MCF 10A (cell line): ENCODE measurements around the gene RASGEF1C. TPM values are rescaled to one million over a fixed set of nuclear protein-coding genes. Genes with fewer than 3 reads are reported as not detected.

Source experiments
- BruUV-seq: library from RNA; stranded (reverse); fragments of 400-500 nt; replicated peaks from 2 replicates; lab custom pipeline; 2021; lab: Mats Ljungman, UMichigan
- CTCF ChIA-PET: fragments of 300-600 bp; sonication (Branson Sonifier 250); formaldehyde crosslinking; extraction: SDS; loops from one replicate; lab custom pipeline; 2021; ENCODE audit warnings: antibody characterized with exemption, inconsistent platforms; lab: Yijun Ruan, JAX
- POLR2A ChIA-PET: fragments of 300-600, 350-650 bp; sonication (Branson Sonifier 250); formaldehyde crosslinking; extraction: SDS; loops from one replicate; lab custom pipeline; 2020; ENCODE audit warnings: antibody characterized with exemption, inconsistent platforms; lab: Yijun Ruan, JAX
- DNase-seq: peaks from one replicate; pipeline ENCODE4 v3.0.0-alpha.2; 2018; ENCODE audit not compliant: unreplicated experiment
- H3K27ac Mint-ChIP-seq: one replicate; pipeline ENCODE4 v1.8.0; 2022; ENCODE audit warnings: mild to moderate bottlenecking, low read depth, mixed read lengths; ENCODE audit not compliant: unreplicated experiment
- H3K27me3 Mint-ChIP-seq: one replicate; pipeline ENCODE4 v1.8.0; 2022; ENCODE audit warnings: mixed read lengths; ENCODE audit not compliant: insufficient read depth, unreplicated experiment
- H3K36me3 Mint-ChIP-seq: one replicate; pipeline ENCODE4 v1.8.0; 2022; ENCODE audit warnings: mild to moderate bottlenecking, moderate library complexity, mixed read lengths; ENCODE audit not compliant: insufficient read depth, unreplicated experiment
- H3K4me1 Mint-ChIP-seq: one replicate; pipeline ENCODE4 v1.8.0; 2022; ENCODE audit warnings: mixed read lengths; ENCODE audit not compliant: insufficient read depth, unreplicated experiment
- H3K4me3 Mint-ChIP-seq: one replicate; pipeline ENCODE4 v1.8.0; 2022; ENCODE audit warnings: mild to moderate bottlenecking, moderate library complexity, mixed read lengths; ENCODE audit not compliant: unreplicated experiment
- H3K9me3 Mint-ChIP-seq: one replicate; pipeline ENCODE4 v1.8.0; 2022; ENCODE audit warnings: mixed read lengths; ENCODE audit not compliant: unreplicated experiment
- intact Hi-C: fragments of 100-400 bp; cut with micrococcal nuclease; formaldehyde crosslinking; loops from 2 replicates; pipeline ENCODE4 v1.14.1; 2022
- total RNA-seq: library from RNA; stranded (reverse); gene quantifications from 2 replicates; pipeline ENCODE4 v1.2.3, GENCODE V29; 2022
- TF ChIP-seq, protein P1 (sequence below): fragments of 200-600 bp; IDR thresholded peaks from one replicate; pipeline ENCODE4 v1.8.0; 2022; ENCODE audit warnings: antibody characterized with exemption, mild to moderate bottlenecking; ENCODE audit not compliant: unreplicated experiment

The RASGEF1C gene
- total RNA-seq, 1 experiment from 2014 or later: not detected

- DNase-seq: no peak
- H3K27ac Mint-ChIP-seq: no peak overlapping the region
- no peaks in the 10 kb centered on the region for H3K36me3 Mint-ChIP-seq
- H3K9me3 Mint-ChIP-seq: peaks cover 15% of the 10 kb centered on the region
- TF ChIP-seq, protein P1, sequence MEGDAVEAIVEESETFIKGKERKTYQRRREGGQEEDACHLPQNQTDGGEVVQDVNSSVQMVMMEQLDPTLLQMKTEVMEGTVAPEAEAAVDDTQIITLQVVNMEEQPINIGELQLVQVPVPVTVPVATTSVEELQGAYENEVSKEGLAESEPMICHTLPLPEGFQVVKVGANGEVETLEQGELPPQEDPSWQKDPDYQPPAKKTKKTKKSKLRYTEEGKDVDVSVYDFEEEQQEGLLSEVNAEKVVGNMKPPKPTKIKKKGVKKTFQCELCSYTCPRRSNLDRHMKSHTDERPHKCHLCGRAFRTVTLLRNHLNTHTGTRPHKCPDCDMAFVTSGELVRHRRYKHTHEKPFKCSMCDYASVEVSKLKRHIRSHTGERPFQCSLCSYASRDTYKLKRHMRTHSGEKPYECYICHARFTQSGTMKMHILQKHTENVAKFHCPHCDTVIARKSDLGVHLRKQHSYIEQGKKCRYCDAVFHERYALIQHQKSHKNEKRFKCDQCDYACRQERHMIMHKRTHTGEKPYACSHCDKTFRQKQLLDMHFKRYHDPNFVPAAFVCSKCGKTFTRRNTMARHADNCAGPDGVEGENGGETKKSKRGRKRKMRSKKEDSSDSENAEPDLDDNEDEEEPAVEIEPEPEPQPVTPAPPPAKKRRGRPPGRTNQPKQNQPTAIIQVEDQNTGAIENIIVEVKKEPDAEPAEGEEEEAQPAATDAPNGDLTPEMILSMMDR: no peak
- H3K4me1 Mint-ChIP-seq: no peaks in the 10 kb centered on the region
- CTCF ChIA-PET: interaction anchor here (0.5 to 1.2 kb wide), 2 partner anchors 24 to 635 kb away, joined by 3 to 4 read pairs; no protein-coding TSS in a partner anchor
- POLR2A ChIA-PET: interaction anchor here (0.9 kb wide), 1 partner anchor 23 kb away, joined by 3 read pairs; no protein-coding TSS in a partner anchor
- no TSS peak for BruUV-seq
- no peak overlapping the region for H3K4me3 Mint-ChIP-seq
- no peaks in the 10 kb centered on the region for H3K27me3 Mint-ChIP-seq
- intact Hi-C loops: no loop called here
These were observed 106.4 kb downstream of the RASGEF1C start for GRCh38 chr5:180102636-180103035.

- ChIA-PET POLR2A (interaction anchor here (0.8 kb wide), 1 partner anchor 58 kb away, joined by 5 read pairs; no protein-coding TSS in a partner anchor), CTCF (interaction anchor here (0.7 to 1.2 kb wide), 3 partner anchors 10 to 26 kb away, joined by 3 to 5 read pairs (median 4); no protein-coding TSS in a partner anchor)
- Mint-ChIP-seq H3K9me3 (peaks cover 7% of the 10 kb centered on the region), H3K4me1 (no peaks in the 10 kb centered on the region), H3K36me3 (no peaks in the 10 kb centered on the region), H3K27me3 (no peaks in the 10 kb centered on the region), H3K4me3 (no peak overlapping the region), H3K27ac (no peak overlapping the region)
- intact Hi-C loops: no loop called here
- DNase-seq: no peak
- BruUV-seq: no TSS peak
- TF ChIP-seq, protein P1: no peak
These were observed 107.4 kb downstream of the RASGEF1C start for GRCh38 chr5:180101451-180102105.

DNA sequence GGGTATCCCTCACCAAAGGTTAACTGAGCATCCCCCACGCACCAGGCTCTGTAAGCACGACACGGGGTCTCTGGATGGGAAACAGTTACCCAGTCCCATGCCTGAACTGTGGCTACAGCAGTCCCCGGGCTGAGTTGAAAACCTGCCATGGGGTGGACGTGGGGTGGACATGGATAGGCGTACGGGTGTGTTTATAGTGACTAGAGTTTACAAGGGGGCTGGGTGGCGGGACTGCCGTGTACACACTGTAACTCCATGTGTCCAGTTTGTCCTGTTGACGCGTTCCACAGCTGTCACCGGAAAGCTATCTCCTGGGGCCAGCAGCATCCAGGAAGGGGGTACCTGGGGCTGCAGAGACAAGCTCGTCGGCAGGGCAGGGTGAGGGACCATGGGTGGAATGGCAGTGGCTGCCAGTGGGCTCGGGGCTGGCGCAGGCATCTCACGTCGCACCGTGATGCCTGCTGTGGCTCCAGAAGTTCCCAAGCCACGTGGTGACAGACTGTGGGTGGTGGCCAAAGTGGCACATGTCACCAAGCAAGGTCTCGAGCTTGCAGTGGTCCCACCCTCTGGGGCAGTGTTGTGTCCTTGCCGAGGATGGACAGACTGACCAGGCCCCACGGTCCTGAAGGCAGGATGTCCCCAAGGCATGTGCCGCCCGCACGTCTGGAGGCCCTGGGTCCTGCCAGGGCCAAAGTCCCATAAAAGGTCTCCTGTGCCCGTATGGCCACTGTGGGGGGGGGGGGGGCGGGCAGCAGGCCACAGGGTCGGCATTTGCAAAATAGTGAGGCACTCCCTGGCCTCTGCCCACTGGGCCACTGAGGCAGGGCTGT lies 108.2 kb downstream of the RASGEF1C start:
- Mint-ChIP-seq H3K4me3 (no peak overlapping the region), H3K4me1 (no peaks in the 10 kb centered on the region), H3K9me3 (no peaks in the 10 kb centered on the region), H3K27me3 (no peaks in the 10 kb centered on the region), H3K36me3 (no peaks in the 10 kb centered on the region), H3K27ac (no peak overlapping the region)
- DNase-seq: no peak
- TF ChIP-seq, protein P1: no peak
- ChIA-PET CTCF (interaction anchor here (1.2 kb wide), 1 partner anchor 10 kb away, joined by 5 read pairs; no protein-coding TSS in a partner anchor), POLR2A (interaction anchor here (0.8 kb wide), 1 partner anchor 57 kb away, joined by 5 read pairs; no protein-coding TSS in a partner anchor)
- intact Hi-C loops: no loop called here
- no TSS peak for BruUV-seq
